IMR-90 (cell line): ENCODE data around the gene MYH13. TPM values are rescaled to one million over a fixed set of nuclear protein-coding genes. Genes with fewer than 3 reads are reported as not detected.

ENCODE experiments used
- ATAC-seq: fragments of 200-7000 bp; cut with Tn5 transposase; 2 replicates; pipeline ENCODE4 v1.9.1; 2020; ENCODE audit warnings: low read depth, mild to moderate bottlenecking, moderate library complexity
- BruUV-seq: library from RNA; stranded (reverse); fragments of 400-500 nt; replicated peaks from 2 replicates; lab custom pipeline; 2021; lab: Mats Ljungman, UMichigan
- CTCF ChIA-PET: fragments of 300-600 bp; formaldehyde crosslinking; extraction: SDS; loops from one replicate; lab custom pipeline; 2021; ENCODE audit warnings: antibody characterized with exemption; lab: Yijun Ruan, JAX
- POLR2A ChIA-PET: fragments of 300-600 bp; sonication (Branson Sonifier 250); formaldehyde crosslinking; loops from one replicate; lab custom pipeline; 2022; ENCODE audit warnings: antibody characterized with exemption; ENCODE audit not compliant: unreplicated experiment; lab: Charles Lee
- DNase-seq: peaks from one replicate; pipeline ENCODE4 v3.0.0; 2013
- H2AFZ ChIP-seq: replicated peaks from 2 replicates; pipeline ENCODE3; 2013; ENCODE audit warnings: low read length, mild to moderate bottlenecking; ENCODE audit not compliant: poor library complexity
- H2AK5ac ChIP-seq: 2 replicates; pipeline ENCODE4 v1.6.1; 2013; ENCODE audit warnings: low read depth, low read length, inconsistent platforms
- H2AK9ac ChIP-seq: replicated peaks from 2 replicates; pipeline ENCODE3; 2013; ENCODE audit warnings: mild to moderate bottlenecking, low read depth, low read length, moderate library complexity; ENCODE audit not compliant: poor library complexity
- H2BK120ac ChIP-seq: 2 replicates; pipeline ENCODE4 v1.6.1; 2013; ENCODE audit warnings: low read depth, low read length, inconsistent platforms
- H2BK15ac ChIP-seq: 3 replicates; pipeline ENCODE4 v1.6.1; 2013; ENCODE audit warnings: low read depth, low read length, inconsistent platforms
- H2BK20ac ChIP-seq: 2 replicates; pipeline ENCODE4 v1.6.1; 2013; ENCODE audit warnings: low read depth, mild to moderate bottlenecking, inconsistent platforms, low read length, moderate library complexity
- H2BK5ac ChIP-seq: 2 replicates; pipeline ENCODE4 v1.6.1; 2013; ENCODE audit warnings: mild to moderate bottlenecking, low read depth, low read length, inconsistent platforms; ENCODE audit not compliant: poor library complexity, severe bottlenecking
- H3K14ac ChIP-seq: replicated peaks from 2 replicates; pipeline ENCODE4 v1.6.1; 2013; ENCODE audit warnings: low read depth, low read length, inconsistent platforms
- H3K18ac ChIP-seq: 2 replicates; pipeline ENCODE4 v1.6.1; 2013; ENCODE audit warnings: low read depth, low read length, control low read depth
- H3K23ac ChIP-seq: 2 replicates; pipeline ENCODE4 v1.6.1; 2013; ENCODE audit warnings: low read depth, low read length, inconsistent platforms
- H3K27ac ChIP-seq: 2 replicates; pipeline ENCODE4 v1.5.1; 2013; ENCODE audit warnings: mild to moderate bottlenecking, control low read depth, low read length; ENCODE audit not compliant: insufficient read depth
- H3K27me3 ChIP-seq: 2 replicates; pipeline ENCODE4 v1.6.1; 2013; ENCODE audit warnings: low read length; ENCODE audit not compliant: control insufficient read depth, insufficient read depth
- H3K36me3 ChIP-seq: 2 replicates; pipeline ENCODE4 v1.6.1; 2013; ENCODE audit warnings: low read length, mixed read lengths; ENCODE audit not compliant: control insufficient read depth, insufficient read depth
- H3K4ac ChIP-seq: 2 replicates; pipeline ENCODE4 v1.6.1; 2013; ENCODE audit warnings: low read depth, low read length, inconsistent platforms
- H3K4me1 ChIP-seq: 2 replicates; pipeline ENCODE4 v1.6.1; 2013; ENCODE audit warnings: low read length, mixed read lengths; ENCODE audit not compliant: control insufficient read depth, insufficient read depth
- H3K4me2 ChIP-seq: 2 replicates; pipeline ENCODE4 v1.6.1; 2013; ENCODE audit warnings: low read depth, mild to moderate bottlenecking, control low read depth, low read length, moderate library complexity
- H3K4me3 ChIP-seq: 2 replicates; pipeline ENCODE4 v1.5.1; 2013; ENCODE audit warnings: low read depth, mild to moderate bottlenecking, control low read depth, low read length, moderate library complexity; ENCODE audit not compliant: insufficient read depth
- H3K56ac ChIP-seq: 2 replicates; pipeline ENCODE4 v1.6.1; 2013; ENCODE audit warnings: low read length, inconsistent platforms; ENCODE audit not compliant: insufficient read depth; ENCODE audit errors: extremely low read depth
- H3K79me1 ChIP-seq, 2 experiments: 2 replicates each; pipeline ENCODE4 v1.6.1; 2013; ENCODE audit warnings: low read length in 2 of 2, inconsistent platforms in 1 of 2, low read depth in 1 of 2
- H3K9ac ChIP-seq: 2 replicates; pipeline ENCODE4 v1.6.1; 2013; ENCODE audit warnings: low read depth, low read length, control low read depth
- H3K9me1 ChIP-seq: 2 replicates; pipeline ENCODE4 v1.6.1; 2013; ENCODE audit warnings: low read length, inconsistent platforms; ENCODE audit not compliant: insufficient read depth
- H3K9me3 ChIP-seq: 2 replicates; pipeline ENCODE4 v1.6.1; 2013; ENCODE audit warnings: low read length; ENCODE audit not compliant: control insufficient read depth, insufficient read depth
- H4K20me1 ChIP-seq: 2 replicates; pipeline ENCODE4 v1.6.1; 2013; ENCODE audit warnings: low read length, inconsistent platforms; ENCODE audit not compliant: insufficient read depth
- H4K5ac ChIP-seq: 2 replicates; pipeline ENCODE4 v1.6.1; 2013; ENCODE audit warnings: mild to moderate bottlenecking, low read depth, low read length, control low read depth
- H4K8ac ChIP-seq, 2 experiments: 2 replicates each; pipeline ENCODE4 v1.6.1; 2013; ENCODE audit warnings: low read depth in 2 of 2, low read length in 2 of 2, control low read depth in 1 of 2, inconsistent platforms in 1 of 2
- H4K91ac ChIP-seq: 2 replicates; pipeline ENCODE4 v1.6.1; 2013; ENCODE audit warnings: low read depth, low read length, inconsistent platforms; ENCODE audit not compliant: insufficient read depth
- MAFK ChIP-seq: IDR thresholded peaks from 2 replicates; pipeline ENCODE4 v1.6.1; 2012; ENCODE audit warnings: low read depth, low read length, improper control_type of control experiment
- NFE2L2 ChIP-seq: fragments of 150-350 bp; IDR thresholded peaks from 2 replicates; pipeline ENCODE4 v1.6.1; 2016; ENCODE audit warnings: low read depth, mild to moderate bottlenecking, low read length
- dilution Hi-C: fragments of 300-500 bp; cut with HindIII; formaldehyde crosslinking; loops from one replicate; pipeline ENCODE4 v1.14.3; 2018; ENCODE audit warnings: low sequenced_read_pairs; ENCODE audit not compliant: unreplicated experiment
- in situ Hi-C: fragments of 300-500 bp; cut with MboI; formaldehyde crosslinking; loops from 3 replicates; pipeline ENCODE4 v1.14.3; 2019; ENCODE audit warnings: low sequenced_read_pairs, inconsistent platforms, mixed read lengths
- intact Hi-C: fragments of 100-400 bp; cut with micrococcal nuclease; formaldehyde crosslinking; loops from 2 replicates; pipeline ENCODE4 v1.10.0; 2022
- polyA plus RNA-seq, 3 experiments: library from polyadenylated mRNA; depleted of rRNA; stranded (reverse); fragments of >200 nt; gene quantifications; 2 replicates each; pipeline ENCODE4 v1.2.3, GENCODE V29; 2012; ENCODE audit warnings: low replicate concordance in 1 of 3
- total RNA-seq: library from RNA; depleted of rRNA; stranded (reverse); fragments of >200 nt; gene quantifications from 2 replicates; pipeline ENCODE4 v1.2.3, GENCODE V29; 2012

Gene MYH13
- total and polyA plus RNA-seq, 2 of the 4 experiments (the other 2 are of a cell fraction): not detected

- no peak for DNase-seq
- H4K20me1 ChIP-seq: no peaks in the 10 kb centered on the region
- no peak overlapping the region for H2BK120ac ChIP-seq
- no peak overlapping the region for H2BK15ac ChIP-seq
- no peak overlapping the region for H3K27ac ChIP-seq
- BruUV-seq: no TSS peak
- ATAC-seq: no peak
- CTCF ChIA-PET: interaction anchor here (0.5 kb wide), 1 partner anchor 536 kb away, joined by 3 read pairs; no protein-coding TSS in a partner anchor
- H3K4me1 ChIP-seq: no peaks in the 10 kb centered on the region
- H2AK9ac ChIP-seq: no peak overlapping the region
- H3K9me1 ChIP-seq: no peaks in the 10 kb centered on the region
- intact Hi-C loops: no loop called here
- H3K36me3 ChIP-seq: no peaks in the 10 kb centered on the region
- H3K14ac ChIP-seq: no peak overlapping the region
- H4K5ac ChIP-seq: no peak overlapping the region
- POLR2A ChIA-PET: no interaction called here
- H2BK20ac ChIP-seq: no peak overlapping the region
- TF ChIP-seq NFE2L2: no peak
- no peak for TF ChIP-seq MAFK
- H3K4me3 ChIP-seq: no peak overlapping the region
- no peak overlapping the region for H3K9ac ChIP-seq
- in situ Hi-C loops: no loop called here
- no peak overlapping the region for H3K4me2 ChIP-seq
- no peak overlapping the region for H3K4ac ChIP-seq
- no peaks in the 10 kb centered on the region for H3K27me3 ChIP-seq
- H4K91ac ChIP-seq: no peak overlapping the region
- H4K8ac ChIP-seq: no peak overlapping the region
- H3K23ac ChIP-seq: no peak overlapping the region
- no peak overlapping the region for H3K56ac ChIP-seq
- H3K9me3 ChIP-seq: no peaks in the 10 kb centered on the region
- H3K79me1 ChIP-seq: no peaks in the 10 kb centered on the region
- H2AFZ ChIP-seq: no peak overlapping the region
- no peak overlapping the region for H2BK5ac ChIP-seq
- H2AK5ac ChIP-seq: no peak overlapping the region
- no peak overlapping the region for H3K18ac ChIP-seq
- dilution Hi-C loops: no loop called here
These were observed 19.9 kb downstream of the MYH13 start for GRCh38 chr17:10352893-10353292.
